ENCODE data around the gene TRIOBP.
A peak's percentile ranks its signal among the peaks of the same experiment; 100 is the strongest.

The TRIOBP gene

DNA sequence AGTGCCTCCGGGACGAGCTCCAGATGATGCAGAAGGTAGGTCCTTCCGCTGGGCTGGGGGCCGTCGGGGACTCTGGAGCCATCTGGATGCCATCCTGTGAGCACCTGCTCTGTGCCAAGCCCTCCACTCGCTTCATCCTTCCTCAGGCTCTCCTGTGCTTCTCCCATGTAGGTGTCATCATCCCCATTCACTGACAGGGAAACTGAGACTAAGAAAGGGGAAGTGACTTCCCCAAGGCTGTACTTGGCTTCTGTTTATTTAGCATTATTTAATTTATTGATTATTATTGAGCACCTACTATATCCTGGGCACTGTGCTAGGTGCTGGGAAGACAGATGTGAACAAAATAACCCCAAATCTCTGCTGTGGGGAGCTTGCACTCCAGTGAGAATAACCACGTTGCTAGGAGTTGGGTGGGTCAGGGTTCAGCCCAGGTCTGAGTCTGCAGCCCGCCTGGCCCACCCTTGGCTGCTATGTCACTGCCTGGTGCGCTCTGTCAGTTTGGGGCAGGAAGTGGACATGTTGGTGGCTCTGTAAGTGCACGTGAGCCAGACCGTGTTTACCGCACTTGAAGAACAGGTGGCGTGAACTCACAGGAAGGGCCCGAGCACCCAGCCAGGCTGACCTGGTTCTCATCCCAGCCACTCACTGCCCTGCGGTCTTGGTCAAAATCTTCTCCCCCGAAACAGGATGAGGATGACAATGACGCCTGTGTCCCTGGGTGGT lies 75.0 kb downstream of the TRIOBP start:
- no peak overlapping the region for H3K4me3 ChIP-seq (replicated peaks; ENCODE audit: low read depth, low read length)
- no peak for TF ChIP-seq CTCF (IDR thresholded peaks at IDR 0.05; ENCODE audit: low read length, missing control alignments)
- DNase-seq (ENCODE audit: low read depth), result no peak

DNA sequence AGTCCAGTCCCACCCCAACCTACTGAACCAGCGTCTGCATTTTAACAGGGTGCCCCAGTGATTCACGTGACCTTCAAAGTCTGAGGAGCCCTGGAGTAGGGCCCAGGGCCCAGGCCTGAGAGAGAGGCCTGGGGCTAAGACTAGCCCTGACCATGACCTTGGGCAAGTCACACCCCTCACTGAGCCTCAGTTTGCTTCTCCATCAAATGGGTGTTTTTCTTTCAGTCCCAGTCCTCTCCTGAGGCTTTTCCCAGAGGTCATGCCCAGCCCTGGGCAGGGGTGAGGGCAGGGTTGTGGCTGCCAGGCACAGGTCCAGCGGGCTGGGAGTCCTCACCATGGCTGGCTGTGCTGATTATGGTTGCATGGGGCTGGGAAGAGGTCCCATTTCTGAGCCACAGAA lies 77.9 kb downstream of the TRIOBP start:
- DNase-seq (ENCODE audit: low read depth), result no peak
- no peak overlapping the region for H3K4me3 ChIP-seq (replicated peaks; ENCODE audit: low read depth, low read length)
- no peak for TF ChIP-seq CTCF (IDR thresholded peaks at IDR 0.05; ENCODE audit: low read length, missing control alignments)

GRCh38 chr22:37775785-37776638 lies 79.2 kb downstream of the TRIOBP start:
- H3K4me3 ChIP-seq (replicated peaks; ENCODE audit: low read depth, low read length), result no peak overlapping the region
- TF ChIP-seq CTCF (IDR thresholded peaks at IDR 0.05; ENCODE audit: low read length, missing control alignments), result no peak
- no peak for DNase-seq (ENCODE audit: low read depth)

DNA sequence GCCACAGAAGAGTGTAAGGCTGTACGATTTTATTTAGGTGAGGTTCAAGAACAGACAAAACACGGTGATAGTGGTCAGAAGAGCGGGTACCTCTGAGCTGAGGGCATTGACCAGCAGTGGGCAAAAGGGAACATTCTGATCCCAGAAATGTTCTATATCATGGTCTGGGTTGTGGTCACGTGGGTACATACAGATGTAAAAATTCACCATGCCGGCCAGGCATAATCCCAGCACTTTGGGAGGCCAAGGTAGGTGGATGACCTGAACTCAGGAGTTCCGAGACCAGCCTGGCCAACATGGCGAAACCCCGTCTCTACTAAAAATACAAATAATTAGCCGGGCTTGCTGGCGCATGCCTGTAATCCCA lies 79.8 kb downstream of the TRIOBP start:
- no peak overlapping the region for H3K4me3 ChIP-seq (replicated peaks; ENCODE audit: low read depth, low read length)
- TF ChIP-seq CTCF (IDR thresholded peaks at IDR 0.05; ENCODE audit: low read length, missing control alignments), result no peak
- no peak for DNase-seq (ENCODE audit: low read depth)

DNA sequence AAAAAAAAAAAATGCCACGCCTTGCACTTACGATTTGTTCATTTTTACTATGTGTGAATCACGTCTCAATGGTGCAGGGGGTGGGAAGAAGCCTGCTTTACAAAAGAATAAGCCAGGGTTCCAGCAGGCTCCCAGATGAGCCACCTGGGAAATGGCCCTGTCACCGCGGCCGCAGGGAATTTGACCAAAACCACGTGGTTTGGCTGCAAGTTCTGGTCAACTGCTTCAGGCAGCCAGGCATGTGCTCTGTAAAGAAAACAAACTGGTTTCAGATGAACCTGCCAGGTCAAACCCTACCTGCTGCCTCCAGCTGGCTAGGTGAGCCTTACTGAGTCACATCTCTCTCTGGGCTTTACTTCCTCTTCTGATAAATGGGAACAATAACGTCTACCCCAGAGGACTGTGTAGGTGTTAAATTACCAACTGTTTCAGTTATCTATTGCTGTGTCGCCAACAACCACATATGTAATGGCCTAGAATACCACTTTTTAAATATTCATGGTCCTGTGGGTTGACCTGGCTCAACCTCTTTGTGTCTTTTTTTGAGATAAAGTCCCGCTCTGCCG lies 80.4 kb downstream of the TRIOBP start:
- no peak for TF ChIP-seq CTCF (IDR thresholded peaks at IDR 0.05; ENCODE audit: low read length, missing control alignments)
- peak; percentile 40 for DNase-seq (ENCODE audit: low read depth)
- no peak overlapping the region for H3K4me3 ChIP-seq (replicated peaks; ENCODE audit: low read depth, low read length)

DNA sequence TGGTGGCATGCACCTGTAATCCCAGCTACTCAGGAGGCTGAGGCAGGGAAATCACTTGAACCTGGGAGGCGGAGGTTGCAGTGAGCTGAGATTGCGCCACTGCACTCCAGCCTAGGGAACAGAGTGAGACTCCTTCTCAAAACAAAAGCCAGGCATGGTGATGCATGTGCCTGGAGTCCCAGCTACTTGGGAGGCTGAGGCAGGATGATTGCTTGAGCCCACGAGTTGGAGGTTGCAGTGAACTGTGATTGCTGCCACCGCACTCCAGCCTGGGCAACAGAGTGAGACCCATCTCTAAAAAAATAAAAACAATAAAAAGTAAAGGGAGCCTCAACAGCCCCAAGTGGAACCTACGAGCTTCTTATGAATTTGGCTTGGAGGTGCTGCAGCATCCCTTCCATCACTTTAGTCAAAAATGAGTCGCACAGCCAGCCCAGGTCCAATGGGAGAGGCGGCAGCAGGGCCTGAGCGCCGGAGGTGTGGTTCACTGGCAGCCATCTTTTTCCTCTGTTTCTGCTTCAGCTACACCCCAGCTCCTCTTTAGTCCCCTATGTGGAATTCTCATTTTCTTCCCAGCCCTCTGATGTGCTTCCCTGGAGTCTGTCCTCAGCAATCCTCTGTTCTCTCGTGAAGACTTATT lies 81.6 kb downstream of the TRIOBP start:
- no peak for TF ChIP-seq CTCF (IDR thresholded peaks at IDR 0.05; ENCODE audit: low read length, missing control alignments)
- no peak for DNase-seq (ENCODE audit: low read depth)
- H3K4me3 ChIP-seq (replicated peaks; ENCODE audit: low read depth, low read length), result no peak overlapping the region

Data from fibroblast of pulmonary artery (primary cell).